Activated naive CD4-positive, alpha-beta T cell treated with anti-CD3 and anti-CD28 coated beads, Interleukin-2, amount 50 U/mL, for 16 hours (primary cell): Measurements from ENCODE around the gene ZNF888.
"Not testable (repeated sequence)": the region's sequence is repeated elsewhere in the genome, so short reads cannot be mapped to it uniquely, and the experiment has no call there.

ENCODE experiments used
- DNase-seq: peaks from one replicate; pipeline ENCODE4 v3.0.0-alpha.2; 2020

The ZNF888 gene

GRCh38 chr19:52868031-52868430, 55.2 kb downstream of the ZNF888 start:
- DNase-seq = not testable (repeated sequence)

- peak; percentile 61 for DNase-seq
Measured at GRCh38 chr19:52857378-52858191, 65.6 kb downstream of the ZNF888 start, which contains the start of gene ZNF468. Gene ZNF468 (minus strand): TSS chr19:52857619. CDS start chr19:52854272, 3,347 bp downstream.

- DNase-seq = peak; percentile 10
Measured at GRCh38 chr19:52856540-52857377, 66.5 kb downstream of the ZNF888 start.
